Activated CD8-positive, alpha-beta T cell treated with anti-CD3 and anti-CD28 coated beads for 36 hours (primary cell): ENCODE results near the gene GDPD5. TPM values are rescaled to one million over a fixed set of nuclear protein-coding genes. Genes with fewer than 3 reads are reported as not detected.

Source experiments
- ATAC-seq: fragments of 200-7000 bp; cut with Tn5 transposase; one replicate; pipeline ENCODE4 v1.10.0; 2021; ENCODE audit warnings: mild to moderate bottlenecking, moderate library complexity
- CTCF ChIA-PET: fragments of 350-600 bp; sonication (Branson Sonifier 250); formaldehyde crosslinking; loops from one replicate; lab custom pipeline; 2021; ENCODE audit warnings: antibody characterized with exemption; lab: Charles Lee
- POLR2A ChIA-PET: fragments of 350-600 bp; sonication (Branson Sonifier 250); formaldehyde crosslinking; loops from one replicate; lab custom pipeline; 2021; ENCODE audit warnings: antibody characterized with exemption; lab: Charles Lee
- DNase-seq: peaks from one replicate; pipeline ENCODE4 v3.0.0-alpha.2; 2020
- H3K27ac Mint-ChIP-seq: one replicate; pipeline ENCODE4 v1.8.0; 2021; ENCODE audit warnings: mild to moderate bottlenecking, mixed read lengths
- H3K27me3 Mint-ChIP-seq: one replicate; pipeline ENCODE4 v1.8.0; 2021; ENCODE audit warnings: mixed read lengths
- H3K36me3 Mint-ChIP-seq: one replicate; pipeline ENCODE4 v1.8.0; 2021; ENCODE audit warnings: low read depth, mixed read lengths
- H3K4me1 Mint-ChIP-seq: one replicate; pipeline ENCODE4 v1.8.0; 2021; ENCODE audit warnings: low read depth, mixed read lengths
- H3K4me3 Mint-ChIP-seq: one replicate; pipeline ENCODE4 v1.8.0; 2021; ENCODE audit warnings: mild to moderate bottlenecking, moderate library complexity, mixed read lengths
- H3K9me3 Mint-ChIP-seq: one replicate; pipeline ENCODE4 v1.8.0; 2021; ENCODE audit warnings: mixed read lengths
- intact Hi-C: fragments of 100-400 bp; cut with micrococcal nuclease; formaldehyde crosslinking; loops from one replicate; pipeline ENCODE4 v1.10.0; 2022
- total RNA-seq, 2 experiments: library from RNA; stranded (reverse); gene quantifications; one replicate each; pipeline ENCODE4 v1.2.3, GENCODE V29; 2021
- TF ChIP-seq, protein P1 (sequence below): fragments of 200-600 bp; IDR thresholded peaks from one replicate; pipeline ENCODE4 v1.8.0; 2022; ENCODE audit warnings: antibody characterized with exemption, mild to moderate bottlenecking

GDPD5 gene
- total RNA-seq, 2 experiments from 2014 or later: 7.8 to 11.0 TPM

DNA sequence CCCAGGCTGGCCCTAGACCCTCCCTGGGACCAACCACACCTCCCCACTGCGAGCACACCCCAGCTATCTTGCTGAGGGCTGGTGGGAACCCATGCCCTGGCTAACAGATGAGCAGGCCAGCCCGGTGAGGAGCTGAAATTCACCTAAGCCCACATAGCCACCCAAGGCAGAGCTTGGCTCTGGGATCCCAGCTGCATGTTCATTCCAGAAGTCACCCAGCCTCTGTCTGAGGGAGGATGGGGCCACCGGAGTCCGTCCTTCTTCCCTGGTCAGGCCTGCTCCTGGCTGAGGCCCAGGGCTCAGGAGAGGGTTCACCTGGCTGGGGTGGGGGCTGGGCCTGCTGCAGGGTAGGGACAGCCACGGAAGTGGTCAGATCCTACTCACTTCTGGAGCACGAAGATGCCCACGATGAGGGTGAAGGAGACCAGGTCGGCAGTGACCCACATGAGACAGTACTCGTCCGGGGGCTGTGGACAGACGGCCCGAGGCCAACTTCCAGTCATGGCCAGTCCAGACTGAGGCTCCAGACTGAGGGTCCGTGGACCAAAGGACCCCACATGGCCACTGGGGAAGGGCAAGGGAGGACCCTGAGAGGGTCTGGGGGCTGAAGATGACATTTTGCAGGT lies 86.1 kb downstream of the GDPD5 start:
- no peak for ATAC-seq
- Mint-ChIP-seq H3K9me3 (no peaks in the 10 kb centered on the region), H3K27ac (no peak overlapping the region), H3K4me3 (no peak overlapping the region), H3K27me3 (no peaks in the 10 kb centered on the region), H3K4me1 (no peaks in the 10 kb centered on the region), H3K36me3 (no peaks in the 10 kb centered on the region)
- DNase-seq: no peak
- TF ChIP-seq, protein P1, sequence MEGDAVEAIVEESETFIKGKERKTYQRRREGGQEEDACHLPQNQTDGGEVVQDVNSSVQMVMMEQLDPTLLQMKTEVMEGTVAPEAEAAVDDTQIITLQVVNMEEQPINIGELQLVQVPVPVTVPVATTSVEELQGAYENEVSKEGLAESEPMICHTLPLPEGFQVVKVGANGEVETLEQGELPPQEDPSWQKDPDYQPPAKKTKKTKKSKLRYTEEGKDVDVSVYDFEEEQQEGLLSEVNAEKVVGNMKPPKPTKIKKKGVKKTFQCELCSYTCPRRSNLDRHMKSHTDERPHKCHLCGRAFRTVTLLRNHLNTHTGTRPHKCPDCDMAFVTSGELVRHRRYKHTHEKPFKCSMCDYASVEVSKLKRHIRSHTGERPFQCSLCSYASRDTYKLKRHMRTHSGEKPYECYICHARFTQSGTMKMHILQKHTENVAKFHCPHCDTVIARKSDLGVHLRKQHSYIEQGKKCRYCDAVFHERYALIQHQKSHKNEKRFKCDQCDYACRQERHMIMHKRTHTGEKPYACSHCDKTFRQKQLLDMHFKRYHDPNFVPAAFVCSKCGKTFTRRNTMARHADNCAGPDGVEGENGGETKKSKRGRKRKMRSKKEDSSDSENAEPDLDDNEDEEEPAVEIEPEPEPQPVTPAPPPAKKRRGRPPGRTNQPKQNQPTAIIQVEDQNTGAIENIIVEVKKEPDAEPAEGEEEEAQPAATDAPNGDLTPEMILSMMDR: no peak
- ChIA-PET CTCF (interaction anchor here (0.9 to 2.4 kb wide), 3 partner anchors 12 to 86 kb away, joined by 3 to 10 read pairs (median 3); partner anchors contain the start of gene GDPD5), POLR2A (no interaction called here)
- intact Hi-C loops: no loop called here

DNA sequence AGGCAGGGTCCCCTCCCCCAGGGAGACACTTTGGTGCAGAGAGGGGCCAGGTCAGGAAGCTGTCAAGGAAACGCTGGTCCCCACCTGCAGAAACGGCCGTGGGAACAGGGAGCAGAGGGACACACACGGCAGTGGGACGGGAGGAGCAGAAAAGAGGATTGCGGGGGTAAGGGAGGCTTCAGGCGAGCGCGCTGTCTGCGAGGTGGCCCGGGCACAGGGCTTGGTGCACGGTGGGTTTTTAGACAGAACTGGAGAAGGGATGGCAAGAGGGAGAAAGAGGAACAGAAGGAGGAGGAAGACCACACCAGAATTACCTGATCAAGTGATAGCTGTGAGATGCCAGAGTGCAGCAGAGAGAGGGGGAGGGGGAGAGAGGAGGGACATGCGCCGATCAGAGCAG lies 86.7 kb downstream of the GDPD5 start:
- TF ChIP-seq, protein P1: no peak
- H3K27ac Mint-ChIP-seq: no peak overlapping the region
- H3K4me3 Mint-ChIP-seq: no peak overlapping the region
- POLR2A ChIA-PET: no interaction called here
- intact Hi-C loops: no loop called here
- no peaks in the 10 kb centered on the region for H3K36me3 Mint-ChIP-seq
- no peak for ATAC-seq
- no peaks in the 10 kb centered on the region for H3K27me3 Mint-ChIP-seq
- CTCF ChIA-PET: interaction anchor here (0.9 to 1.2 kb wide), 2 partner anchors 12 to 31 kb away, joined by 3 read pairs; no protein-coding TSS in a partner anchor
- DNase-seq: no peak
- no peaks in the 10 kb centered on the region for H3K4me1 Mint-ChIP-seq
- H3K9me3 Mint-ChIP-seq: no peaks in the 10 kb centered on the region

DNA sequence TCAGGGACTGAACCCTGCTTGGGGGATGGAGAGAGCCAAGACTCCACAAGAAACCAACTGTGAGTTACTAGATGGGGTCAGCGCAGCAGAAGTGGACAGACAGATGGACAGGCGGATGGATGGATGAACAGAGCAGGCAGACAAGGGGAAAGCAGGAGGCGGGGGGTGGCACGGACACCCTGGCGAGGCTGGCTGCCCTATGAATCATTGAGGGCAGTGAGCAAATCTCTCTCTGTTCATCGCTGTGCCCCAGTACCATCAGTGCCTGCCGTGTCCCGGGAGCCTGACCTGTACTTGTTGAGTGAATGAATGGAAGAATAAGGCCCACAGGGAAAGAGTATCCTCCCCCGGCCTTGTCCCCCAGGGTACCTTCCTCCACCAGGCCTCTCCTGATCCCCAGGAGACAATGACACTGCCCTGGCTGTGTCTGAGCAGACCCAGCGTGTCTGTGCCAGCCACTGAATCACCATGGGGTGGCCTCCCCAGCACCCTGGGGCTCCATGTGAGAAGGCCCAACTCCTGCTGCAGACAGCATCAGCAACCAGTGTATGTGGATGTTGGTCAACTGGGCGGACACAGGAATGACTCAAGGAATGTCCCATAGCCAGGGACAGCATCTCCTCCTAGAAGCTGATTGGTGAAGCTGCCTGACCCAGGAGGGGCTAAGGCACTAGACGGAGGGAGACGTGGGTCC lies 87.6 kb downstream of the GDPD5 start:
- H3K4me1 Mint-ChIP-seq: no peaks in the 10 kb centered on the region
- no peak for ATAC-seq
- H3K27me3 Mint-ChIP-seq: peaks cover 5% of the 10 kb centered on the region
- no peak for DNase-seq
- no peak overlapping the region for H3K4me3 Mint-ChIP-seq
- ChIA-PET POLR2A (no interaction called here), CTCF (interaction anchor here (1.2 kb wide), 1 partner anchor 13 kb away, joined by 3 read pairs; no protein-coding TSS in a partner anchor)
- H3K9me3 Mint-ChIP-seq: no peaks in the 10 kb centered on the region
- intact Hi-C loops: no loop called here
- H3K36me3 Mint-ChIP-seq: no peaks in the 10 kb centered on the region
- TF ChIP-seq, protein P1: no peak
- H3K27ac Mint-ChIP-seq: no peak overlapping the region

DNA sequence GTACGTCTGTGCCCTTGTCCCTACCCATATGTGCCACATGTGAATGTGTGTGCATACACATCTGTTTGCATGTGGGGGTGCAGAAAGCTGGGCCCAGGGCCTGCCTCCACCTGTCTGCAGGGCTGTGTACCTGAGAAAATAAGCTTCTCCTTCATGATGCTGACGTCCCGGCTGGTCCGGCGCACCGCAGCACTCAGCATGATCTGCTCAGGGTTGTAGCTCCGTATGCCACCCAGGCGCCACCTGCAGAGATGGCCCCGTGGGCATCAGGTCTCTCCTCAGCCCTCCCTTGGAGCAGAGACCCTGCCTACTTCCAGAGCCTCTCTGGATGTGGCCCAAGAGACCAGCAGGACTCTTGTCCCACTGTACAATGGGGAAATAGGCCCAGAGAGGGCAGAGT lies 88.9 kb downstream of the GDPD5 start:
- H3K4me1 Mint-ChIP-seq: no peaks in the 10 kb centered on the region
- no peak for ATAC-seq
- no peaks in the 10 kb centered on the region for H3K9me3 Mint-ChIP-seq
- ChIA-PET POLR2A (interaction anchor here (1.0 to 1.5 kb wide), 3 partner anchors 20 to 96 kb away, joined by 3 read pairs; no protein-coding TSS in a partner anchor), CTCF (interaction anchor here (1.0 to 3.6 kb wide), 3 partner anchors 8 to 95 kb away, joined by 4 to 16 read pairs (median 5); no protein-coding TSS in a partner anchor)
- no peak for DNase-seq
- H3K27me3 Mint-ChIP-seq: peaks cover 15% of the 10 kb centered on the region
- TF ChIP-seq, protein P1: no peak
- H3K36me3 Mint-ChIP-seq: no peaks in the 10 kb centered on the region
- no peak overlapping the region for H3K27ac Mint-ChIP-seq
- no peak overlapping the region for H3K4me3 Mint-ChIP-seq
- intact Hi-C loops: no loop called here

DNA sequence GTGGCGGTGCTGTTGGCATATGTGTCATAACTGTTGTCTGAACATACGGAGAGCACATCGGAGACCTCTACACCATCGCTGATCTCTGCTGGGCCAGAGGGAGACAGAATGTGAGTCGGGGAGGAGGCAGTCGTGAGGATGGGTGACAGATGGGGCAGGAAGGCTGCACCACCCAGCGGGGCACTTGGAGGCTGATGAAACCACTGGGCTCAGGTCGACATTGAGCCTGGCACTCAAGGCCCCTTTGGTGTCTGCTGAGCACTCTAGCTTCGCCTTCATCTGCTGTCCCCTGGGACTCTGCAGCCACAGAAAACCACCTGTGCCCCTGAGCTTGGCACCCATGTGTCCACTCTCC lies 90.2 kb downstream of the GDPD5 start:
- ChIA-PET CTCF (interaction anchor here (3.6 kb wide), 1 partner anchor 10 kb away, joined by 16 read pairs; no protein-coding TSS in a partner anchor), POLR2A (interaction anchor here (0.6 kb wide), 1 partner anchor 178 kb away, joined by 3 read pairs; no protein-coding TSS in a partner anchor)
- TF ChIP-seq, protein P1: no peak
- H3K27me3 Mint-ChIP-seq: peaks cover 28% of the 10 kb centered on the region
- H3K36me3 Mint-ChIP-seq: no peaks in the 10 kb centered on the region
- H3K4me3 Mint-ChIP-seq: no peak overlapping the region
- ATAC-seq (no peak), DNase-seq (no peak)
- no peaks in the 10 kb centered on the region for H3K9me3 Mint-ChIP-seq
- intact Hi-C loops: no loop called here
- no peak overlapping the region for H3K27ac Mint-ChIP-seq
- peaks cover 5% of the 10 kb centered on the region for H3K4me1 Mint-ChIP-seq
